GM12875 (cell line): ENCODE results near the gene MGMT.

Experiments used
- H3K4me3 ChIP-seq: one replicate; pipeline ENCODE4 v1.5.1; 2011; ENCODE audit warnings: low read depth, low read length, control low read depth
- CTCF ChIP-seq: IDR thresholded peaks from 2 replicates; pipeline ENCODE4 v1.5.1; 2011; ENCODE audit warnings: low read depth, mild to moderate bottlenecking, control low read depth, inconsistent platforms, low read length, moderate library complexity, borderline replicate concordance; ENCODE audit not compliant: insufficient read depth

The MGMT gene

GRCh38 chr10:129716211-129716681 lies 249.2 kb downstream of the MGMT start:
- no peak for TF ChIP-seq CTCF
- no peak overlapping the region for H3K4me3 ChIP-seq

GRCh38 chr10:129716881-129717280 lies 249.8 kb downstream of the MGMT start:
- no peak overlapping the region for H3K4me3 ChIP-seq
- no peak for TF ChIP-seq CTCF

- H3K4me3 ChIP-seq, result no peak overlapping the region
- no peak for TF ChIP-seq CTCF
These were observed 250.9 kb downstream of the MGMT start for GRCh38 chr10:129717816-129718547.

- H3K4me3 ChIP-seq, result no peak overlapping the region
- TF ChIP-seq CTCF, result no peak
These were observed 251.7 kb downstream of the MGMT start for GRCh38 chr10:129718548-129719414.

GRCh38 chr10:129719415-129719739 lies 252.3 kb downstream of the MGMT start:
- no peak for TF ChIP-seq CTCF
- H3K4me3 ChIP-seq, result no peak overlapping the region

- no peak for TF ChIP-seq CTCF
- no peak overlapping the region for H3K4me3 ChIP-seq
These were observed 253.0 kb downstream of the MGMT start for GRCh38 chr10:129719889-129720590.
